ENCODE measurements around the gene DENND10.
"Not testable (repeated sequence)": the region's sequence is repeated elsewhere in the genome, so short reads cannot be mapped to it uniquely, and the experiment has no call there.

DNA sequence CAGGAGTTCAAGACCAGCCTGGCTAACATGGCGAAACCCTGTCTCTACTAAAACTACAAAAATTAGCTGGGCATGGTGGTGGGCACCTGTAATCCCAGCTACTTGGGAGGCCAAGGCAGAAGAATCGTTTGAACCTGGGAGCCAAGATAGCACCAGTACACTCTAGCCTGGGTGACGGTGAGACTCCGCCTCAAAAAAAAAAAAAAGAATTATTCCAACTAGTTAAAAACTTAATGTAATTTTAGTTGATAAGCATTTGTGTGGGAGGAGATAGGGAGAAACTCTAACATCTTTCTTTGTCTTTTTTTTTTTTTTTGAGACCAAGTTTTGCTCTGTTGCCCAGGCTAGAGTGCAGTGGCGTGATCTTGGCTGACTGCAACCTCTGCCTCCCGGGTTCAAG, 3.2 kb downstream of the DENND10 start:
- TF ChIP-seq, protein P1, sequence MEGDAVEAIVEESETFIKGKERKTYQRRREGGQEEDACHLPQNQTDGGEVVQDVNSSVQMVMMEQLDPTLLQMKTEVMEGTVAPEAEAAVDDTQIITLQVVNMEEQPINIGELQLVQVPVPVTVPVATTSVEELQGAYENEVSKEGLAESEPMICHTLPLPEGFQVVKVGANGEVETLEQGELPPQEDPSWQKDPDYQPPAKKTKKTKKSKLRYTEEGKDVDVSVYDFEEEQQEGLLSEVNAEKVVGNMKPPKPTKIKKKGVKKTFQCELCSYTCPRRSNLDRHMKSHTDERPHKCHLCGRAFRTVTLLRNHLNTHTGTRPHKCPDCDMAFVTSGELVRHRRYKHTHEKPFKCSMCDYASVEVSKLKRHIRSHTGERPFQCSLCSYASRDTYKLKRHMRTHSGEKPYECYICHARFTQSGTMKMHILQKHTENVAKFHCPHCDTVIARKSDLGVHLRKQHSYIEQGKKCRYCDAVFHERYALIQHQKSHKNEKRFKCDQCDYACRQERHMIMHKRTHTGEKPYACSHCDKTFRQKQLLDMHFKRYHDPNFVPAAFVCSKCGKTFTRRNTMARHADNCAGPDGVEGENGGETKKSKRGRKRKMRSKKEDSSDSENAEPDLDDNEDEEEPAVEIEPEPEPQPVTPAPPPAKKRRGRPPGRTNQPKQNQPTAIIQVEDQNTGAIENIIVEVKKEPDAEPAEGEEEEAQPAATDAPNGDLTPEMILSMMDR (conservative IDR thresholded peaks at IDR 0.05; ENCODE audit: low read depth, low read length): not testable (repeated sequence)
- TF ChIP-seq EZH2 (IDR thresholded peaks at IDR 0.05; ENCODE audit: borderline replicate concordance, low read depth, low read length, poor library complexity, severe bottlenecking): not testable (repeated sequence)
